ENCODE measurements around the gene HPS1.

DNA sequence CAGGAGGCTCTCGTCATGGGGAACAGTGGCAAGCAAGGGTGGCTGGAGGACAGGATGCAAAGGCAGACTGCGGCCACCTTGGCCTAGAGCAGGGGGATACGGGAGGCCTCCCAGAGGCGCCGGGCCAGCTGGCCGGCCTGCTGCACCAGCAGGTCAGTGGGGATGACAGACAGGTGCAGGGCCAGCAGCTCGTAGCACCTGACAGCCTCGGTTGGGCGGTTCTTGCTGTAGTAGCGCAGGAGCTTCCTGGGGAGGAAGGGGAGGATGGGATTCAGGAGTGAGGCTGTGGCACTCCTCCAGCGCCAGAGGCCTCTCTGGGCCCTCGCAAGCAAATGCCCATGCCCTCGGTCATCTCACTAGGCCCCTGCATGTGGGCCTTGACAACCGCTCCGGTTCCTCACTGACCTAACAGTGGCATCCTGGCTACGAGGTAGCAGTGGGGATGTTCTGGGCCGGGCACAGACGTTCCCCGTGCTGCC, 29.2 kb downstream of the HPS1 start:
- TF ChIP-seq, protein P1, sequence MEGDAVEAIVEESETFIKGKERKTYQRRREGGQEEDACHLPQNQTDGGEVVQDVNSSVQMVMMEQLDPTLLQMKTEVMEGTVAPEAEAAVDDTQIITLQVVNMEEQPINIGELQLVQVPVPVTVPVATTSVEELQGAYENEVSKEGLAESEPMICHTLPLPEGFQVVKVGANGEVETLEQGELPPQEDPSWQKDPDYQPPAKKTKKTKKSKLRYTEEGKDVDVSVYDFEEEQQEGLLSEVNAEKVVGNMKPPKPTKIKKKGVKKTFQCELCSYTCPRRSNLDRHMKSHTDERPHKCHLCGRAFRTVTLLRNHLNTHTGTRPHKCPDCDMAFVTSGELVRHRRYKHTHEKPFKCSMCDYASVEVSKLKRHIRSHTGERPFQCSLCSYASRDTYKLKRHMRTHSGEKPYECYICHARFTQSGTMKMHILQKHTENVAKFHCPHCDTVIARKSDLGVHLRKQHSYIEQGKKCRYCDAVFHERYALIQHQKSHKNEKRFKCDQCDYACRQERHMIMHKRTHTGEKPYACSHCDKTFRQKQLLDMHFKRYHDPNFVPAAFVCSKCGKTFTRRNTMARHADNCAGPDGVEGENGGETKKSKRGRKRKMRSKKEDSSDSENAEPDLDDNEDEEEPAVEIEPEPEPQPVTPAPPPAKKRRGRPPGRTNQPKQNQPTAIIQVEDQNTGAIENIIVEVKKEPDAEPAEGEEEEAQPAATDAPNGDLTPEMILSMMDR (conservative IDR thresholded peaks at IDR 0.05; ENCODE audit: low read depth, low read length) = no peak
- TF ChIP-seq EZH2 (IDR thresholded peaks at IDR 0.05; ENCODE audit: low read length, unreplicated experiment) = no peak
